Right lobe of liver (tissue), 4 donors: ENCODE data around the gene EPHA8.

Source experiments
- POLR2A ChIP-seq: fragments of 450-650 bp; IDR thresholded peaks from one replicate; pipeline ENCODE4 v1.6.1; 2017; ENCODE audit warnings: antibody characterized with exemption, mild to moderate bottlenecking
- TF ChIP-seq, protein P1 (sequence below), 4 donors: fragments of 200-600 bp in 3 of 4; fragments of 450-650 bp in 1 of 4; IDR thresholded peaks; one replicate each; pipeline versions ENCODE4 v1.5.1 to v1.8.0; 2016 to 2022; ENCODE audit warnings: antibody characterized with exemption in 4 of 4, mild to moderate bottlenecking in 2 of 4
- donor health status: DM: no; HTN: no; CAD: no.
- donor health status: DM: no; HTN: no; CAD: no.
- donor health status: DM: no; HTN: yes; CAD: no.

DNA sequence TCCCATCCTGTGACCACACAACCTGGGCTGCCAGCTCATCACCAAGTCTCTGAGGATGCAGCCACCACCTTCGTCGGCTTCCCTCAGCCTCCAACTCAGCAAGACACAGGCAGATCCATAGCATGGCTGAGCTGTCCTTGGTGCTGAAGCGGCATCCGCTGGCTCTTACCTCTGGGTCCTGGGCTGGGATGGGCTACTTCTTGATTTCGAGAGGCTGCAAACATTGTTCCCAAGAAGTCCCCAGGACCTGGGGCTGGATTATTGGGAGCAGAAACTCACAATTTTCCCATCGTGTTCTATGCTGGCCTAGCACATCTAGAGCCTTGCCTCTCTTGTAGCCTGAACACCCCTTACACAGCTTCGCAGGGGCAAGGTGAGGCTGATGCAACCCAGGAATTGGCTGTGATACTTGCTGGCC is 48.2 kb downstream of the EPHA8 start:
- TF ChIP-seq, protein P1, sequence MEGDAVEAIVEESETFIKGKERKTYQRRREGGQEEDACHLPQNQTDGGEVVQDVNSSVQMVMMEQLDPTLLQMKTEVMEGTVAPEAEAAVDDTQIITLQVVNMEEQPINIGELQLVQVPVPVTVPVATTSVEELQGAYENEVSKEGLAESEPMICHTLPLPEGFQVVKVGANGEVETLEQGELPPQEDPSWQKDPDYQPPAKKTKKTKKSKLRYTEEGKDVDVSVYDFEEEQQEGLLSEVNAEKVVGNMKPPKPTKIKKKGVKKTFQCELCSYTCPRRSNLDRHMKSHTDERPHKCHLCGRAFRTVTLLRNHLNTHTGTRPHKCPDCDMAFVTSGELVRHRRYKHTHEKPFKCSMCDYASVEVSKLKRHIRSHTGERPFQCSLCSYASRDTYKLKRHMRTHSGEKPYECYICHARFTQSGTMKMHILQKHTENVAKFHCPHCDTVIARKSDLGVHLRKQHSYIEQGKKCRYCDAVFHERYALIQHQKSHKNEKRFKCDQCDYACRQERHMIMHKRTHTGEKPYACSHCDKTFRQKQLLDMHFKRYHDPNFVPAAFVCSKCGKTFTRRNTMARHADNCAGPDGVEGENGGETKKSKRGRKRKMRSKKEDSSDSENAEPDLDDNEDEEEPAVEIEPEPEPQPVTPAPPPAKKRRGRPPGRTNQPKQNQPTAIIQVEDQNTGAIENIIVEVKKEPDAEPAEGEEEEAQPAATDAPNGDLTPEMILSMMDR (IDR thresholded peaks at IDR 0.05): no peak
- no peak for TF ChIP-seq POLR2A
